BLaER1 (cell line): Measurements from ENCODE around the gene PCYT1A.

ENCODE experiments used
- H3K27ac ChIP-seq: shearing (Covaris generic); formaldehyde crosslinking; 2 replicates; pipeline ENCODE4 v1.8.1; 2022
- H3K27me3 ChIP-seq: shearing (Covaris generic); formaldehyde crosslinking; 2 replicates; pipeline ENCODE4 v1.8.1; 2022
- H3K36me3 ChIP-seq: shearing (Covaris generic); formaldehyde crosslinking; 2 replicates; pipeline ENCODE4 v1.8.1; 2022
- H3K4me1 ChIP-seq: shearing (Covaris generic); formaldehyde crosslinking; 2 replicates; pipeline ENCODE4 v1.8.1; 2022
- H3K4me2 ChIP-seq: shearing (Covaris generic); formaldehyde crosslinking; 2 replicates; pipeline ENCODE4 v1.8.1; 2022
- H3K4me3 ChIP-seq: shearing (Covaris generic); formaldehyde crosslinking; 2 replicates; pipeline ENCODE4 v1.8.1; 2022
- H3K9ac ChIP-seq: shearing (Covaris generic); formaldehyde crosslinking; 2 replicates; pipeline ENCODE4 v1.8.1; 2022
- H3K9me3 ChIP-seq: shearing (Covaris generic); formaldehyde crosslinking; 2 replicates; pipeline ENCODE4 v1.8.1; 2022
- H4K20me1 ChIP-seq: shearing (Covaris generic); formaldehyde crosslinking; 2 replicates; pipeline ENCODE4 v1.8.1; 2022
- Cebpa-rat ChIP-seq: shearing (Covaris generic); IDR thresholded peaks from 2 replicates; pipeline ENCODE4 v1.8.1; 2022

Gene PCYT1A

DNA sequence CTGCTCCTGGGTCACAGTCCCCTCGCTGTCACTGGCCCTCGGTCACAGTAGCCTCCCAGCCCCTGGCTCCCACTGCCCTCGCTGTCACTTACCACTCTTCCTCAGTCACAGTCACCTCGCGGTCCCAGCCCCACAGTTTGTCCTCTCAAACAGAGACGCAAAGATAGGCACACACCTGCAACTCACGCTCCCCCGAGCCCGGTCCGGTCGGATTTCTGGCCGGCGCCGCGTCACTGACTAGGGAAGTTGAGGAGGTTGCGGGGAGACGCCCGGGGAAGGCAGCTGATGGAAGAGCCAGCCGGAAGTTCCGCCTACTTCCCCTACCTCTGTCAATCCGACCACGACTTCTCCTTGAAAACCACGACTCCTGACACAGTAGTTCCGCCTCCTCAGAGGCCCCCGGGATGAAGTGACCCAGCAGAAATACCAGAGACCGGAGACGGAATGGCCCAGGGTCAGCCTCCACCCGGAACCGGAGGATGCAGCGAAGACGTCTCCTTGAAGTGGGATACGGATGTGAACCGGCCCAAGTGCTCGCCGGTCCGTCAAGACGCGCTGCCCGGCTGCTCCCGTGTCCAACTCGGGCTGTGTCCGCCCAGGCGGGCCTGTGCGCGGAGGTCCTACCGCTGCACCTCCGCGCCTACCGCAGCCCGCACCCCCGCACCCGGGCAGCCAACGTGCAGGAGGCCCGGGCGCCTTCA lies at the start of gene PCYT1A:
TSS of gene PCYT1A (minus strand) at position 287 of the 701 bp plus-strand sequence. CDS start 17,195 bp downstream, outside the sequence.
- peaks cover 51% of the 10 kb centered on the region for H3K4me1 ChIP-seq
- H3K36me3 ChIP-seq, result no peaks in the 10 kb centered on the region
- H3K9me3 ChIP-seq, result no peaks in the 10 kb centered on the region
- H3K27ac ChIP-seq, result peak within 1 kb of the TSS; percentile 92
- peaks cover 34% of the 10 kb centered on the region; the same call in 1 of the 2 replicates for H4K20me1 ChIP-seq
- H3K4me3 ChIP-seq, result peak within 1 kb of the TSS; percentile 93
- H3K4me2 ChIP-seq, result peak within 1 kb of the TSS; percentile 88
- no peak for TF ChIP-seq Cebpa-rat
- H3K27me3 ChIP-seq, result no peaks in the 10 kb centered on the region
- peak within 1 kb of the TSS; percentile 91 for H3K9ac ChIP-seq

DNA sequence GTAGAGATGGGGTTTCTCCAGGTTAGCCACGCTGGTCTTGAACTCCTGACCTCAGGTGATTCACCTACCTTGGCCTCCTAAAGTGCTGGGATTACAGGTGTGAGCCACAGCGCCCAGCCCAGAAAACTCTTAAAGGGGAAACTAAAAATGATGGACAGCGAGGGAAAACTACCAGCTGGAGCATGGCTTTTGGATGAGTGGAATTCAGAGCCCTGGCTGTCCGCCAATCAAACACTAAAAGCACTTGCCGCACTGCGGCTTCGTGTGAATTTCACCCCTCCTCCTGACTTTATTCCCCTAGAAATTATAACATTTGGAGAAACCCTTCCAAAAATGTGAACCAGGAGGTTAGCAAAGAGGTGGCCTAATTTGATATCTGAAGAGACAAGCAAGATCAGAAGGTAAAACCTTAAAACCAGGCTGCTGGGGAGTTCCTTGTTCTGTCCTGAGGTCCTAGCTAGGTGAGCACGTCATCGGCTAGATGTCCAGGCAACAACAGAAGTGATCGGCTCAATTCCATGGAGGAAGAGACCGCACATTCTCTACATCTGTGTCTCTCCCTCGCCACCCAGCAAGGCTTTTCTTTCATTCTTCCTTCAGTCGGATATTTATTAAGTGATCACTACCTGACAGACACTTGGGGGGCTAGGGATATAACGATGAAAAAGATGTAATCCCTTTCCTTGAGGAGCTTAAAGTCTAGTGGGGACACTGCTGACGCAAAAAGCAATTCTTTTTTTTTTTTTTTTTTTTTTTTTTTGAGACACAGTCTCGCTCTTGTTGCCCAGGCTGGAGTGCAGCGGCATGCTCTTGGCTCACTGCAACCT lies 49.0 kb upstream of the PCYT1A start:
- no peak overlapping the region for H3K9ac ChIP-seq
- no peak overlapping the region for H3K4me2 ChIP-seq
- no peak overlapping the region for H3K4me3 ChIP-seq
- no peaks in the 10 kb centered on the region for H3K27me3 ChIP-seq
- no peaks in the 10 kb centered on the region for H3K4me1 ChIP-seq
- no peaks in the 10 kb centered on the region for H3K36me3 ChIP-seq
- no peak for TF ChIP-seq Cebpa-rat
- no peak overlapping the region for H3K27ac ChIP-seq
- no peaks in the 10 kb centered on the region for H3K9me3 ChIP-seq
- H4K20me1 ChIP-seq, result no peaks in the 10 kb centered on the region

DNA sequence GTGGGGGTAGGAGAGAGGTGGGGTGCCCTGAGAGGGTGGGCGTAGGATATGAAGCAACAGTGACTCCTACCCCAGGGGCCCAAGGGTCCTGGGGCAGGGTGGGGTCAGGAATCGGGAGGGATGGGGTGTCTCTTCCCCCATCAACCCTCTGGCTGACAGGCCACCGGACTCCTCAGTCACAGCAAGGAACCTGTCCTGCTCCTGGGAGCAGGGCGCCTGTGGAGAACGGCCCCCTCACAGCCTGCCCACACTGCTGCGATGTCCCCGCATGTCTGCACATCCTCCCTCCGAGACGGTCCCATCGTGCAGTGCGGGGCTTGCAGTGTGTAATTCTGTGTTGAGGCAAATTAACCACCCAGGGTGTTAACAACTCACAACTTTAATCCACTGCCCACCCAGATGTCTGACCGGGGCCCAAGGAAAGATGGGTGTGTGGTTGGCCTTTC lies 48.0 kb upstream of the PCYT1A start:
- Histone ChIP-seq H3K9ac (no peak overlapping the region), H3K4me1 (no peaks in the 10 kb centered on the region), H3K4me2 (no peak overlapping the region), H3K9me3 (no peaks in the 10 kb centered on the region), H3K36me3 (no peaks in the 10 kb centered on the region), H3K4me3 (no peak overlapping the region), H3K27ac (no peak overlapping the region), H3K27me3 (no peaks in the 10 kb centered on the region), H4K20me1 (no peaks in the 10 kb centered on the region)
- TF ChIP-seq Cebpa-rat, result no peak

DNA sequence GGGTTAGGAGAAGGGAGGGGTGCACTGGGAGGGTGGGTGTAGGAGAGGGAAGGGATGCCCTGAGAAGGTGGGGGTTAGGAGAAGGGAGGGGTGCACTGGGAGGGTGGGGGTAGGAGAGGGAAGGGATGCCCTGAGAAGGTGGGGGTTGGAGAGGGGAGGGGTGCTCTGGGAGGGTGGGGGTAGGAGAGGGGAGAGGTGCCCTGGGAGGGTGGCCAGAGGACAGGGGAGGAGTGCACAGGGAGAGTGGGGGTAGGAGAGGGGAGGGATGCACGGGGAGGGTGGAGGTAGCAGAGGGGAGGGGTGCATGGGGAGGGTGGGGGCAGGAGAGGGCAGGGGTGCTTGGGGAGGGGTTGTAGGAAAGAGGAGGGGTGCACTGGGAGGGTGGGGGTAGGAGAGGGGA lies 47.5 kb upstream of the PCYT1A start:
- Histone ChIP-seq H3K27ac (no peak overlapping the region), H3K4me2 (no peak overlapping the region), H3K9ac (no peak overlapping the region), H3K36me3 (no peaks in the 10 kb centered on the region), H3K4me1 (no peaks in the 10 kb centered on the region), H3K4me3 (no peak overlapping the region), H3K27me3 (no peaks in the 10 kb centered on the region), H3K9me3 (no peaks in the 10 kb centered on the region), H4K20me1 (no peaks in the 10 kb centered on the region)
- TF ChIP-seq Cebpa-rat, result no peak

DNA sequence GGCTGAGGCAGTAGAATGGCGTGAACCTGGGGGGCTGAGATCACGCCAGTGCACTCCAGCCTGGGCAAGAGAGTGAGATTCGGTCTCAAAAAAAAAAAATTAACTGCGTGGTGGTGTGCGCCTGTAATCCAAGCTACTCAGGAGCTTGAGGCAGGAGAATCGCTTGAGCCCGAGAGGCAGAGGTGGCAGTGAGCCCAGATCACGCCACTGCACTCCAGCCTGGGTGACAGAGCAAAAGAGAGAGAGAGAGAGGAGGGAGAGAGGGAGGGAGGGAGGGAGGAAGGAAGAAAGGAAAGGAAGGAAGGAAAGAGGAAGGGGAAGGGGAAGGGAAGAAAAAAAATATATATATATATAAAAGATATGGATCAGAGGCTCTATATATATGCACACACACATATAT lies 44.6 kb upstream of the PCYT1A start:
- Histone ChIP-seq H3K4me3 (no peak overlapping the region), H3K9me3 (no peaks in the 10 kb centered on the region), H3K27ac (no peak overlapping the region), H3K4me1 (no peaks in the 10 kb centered on the region), H3K27me3 (no peaks in the 10 kb centered on the region), H4K20me1 (no peaks in the 10 kb centered on the region), H3K4me2 (no peak overlapping the region), H3K36me3 (no peaks in the 10 kb centered on the region), H3K9ac (no peak overlapping the region)
- TF ChIP-seq Cebpa-rat, result no peak

DNA sequence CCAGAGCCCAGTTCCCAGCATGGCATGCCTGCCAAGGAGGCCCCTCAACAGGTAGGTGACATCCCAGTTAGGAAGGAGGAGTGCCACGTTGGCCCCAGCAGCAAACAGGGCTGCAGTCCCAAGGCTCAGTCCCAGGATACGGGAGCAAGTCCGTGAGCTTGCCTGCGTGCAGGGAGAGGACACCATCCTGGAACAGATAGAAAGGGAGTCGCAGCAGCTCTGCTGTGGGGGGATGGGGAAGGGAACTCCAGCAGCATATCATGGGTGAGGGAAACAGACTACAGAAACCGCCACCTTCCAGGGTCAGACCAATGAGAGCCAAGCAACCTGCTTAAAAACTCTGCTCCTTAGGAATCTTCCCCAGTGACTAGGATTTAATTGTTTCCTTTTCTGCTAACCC lies 39.9 kb upstream of the PCYT1A start:
- no peaks in the 10 kb centered on the region for H3K27me3 ChIP-seq
- H3K4me1 ChIP-seq, result 0 out of 2 replicates have a peak, but pooled peaks cover 4% of the 10 kb centered on the region
- no peak overlapping the region for H3K9ac ChIP-seq
- H3K9me3 ChIP-seq, result no peaks in the 10 kb centered on the region
- no peak for TF ChIP-seq Cebpa-rat
- H4K20me1 ChIP-seq, result no peaks in the 10 kb centered on the region
- no peaks in the 10 kb centered on the region for H3K36me3 ChIP-seq
- no peak overlapping the region for H3K27ac ChIP-seq
- no peak overlapping the region for H3K4me3 ChIP-seq
- H3K4me2 ChIP-seq, result no peak overlapping the region

DNA sequence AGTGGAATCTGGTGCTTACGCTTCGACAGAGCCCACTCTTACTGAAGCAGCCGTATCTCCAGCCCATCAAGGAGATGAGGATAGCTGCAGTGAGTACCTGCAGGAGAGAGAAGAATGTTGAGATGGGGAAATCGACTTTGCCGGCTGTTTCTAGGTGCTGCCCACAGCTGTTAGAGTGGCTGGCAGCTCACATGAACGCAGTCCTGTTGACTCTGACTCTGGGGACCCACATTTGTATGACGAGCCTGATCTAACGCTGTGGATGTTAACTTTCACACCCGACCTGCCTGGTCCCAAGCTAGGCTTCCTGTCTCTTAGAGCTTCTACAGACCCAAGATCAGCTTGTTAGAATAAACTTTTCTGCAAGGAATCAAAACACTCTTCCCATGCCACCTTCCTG lies 39.4 kb upstream of the PCYT1A start:
- Histone ChIP-seq H3K9ac (no peak overlapping the region), H3K9me3 (no peaks in the 10 kb centered on the region), H3K27ac (no peak overlapping the region), H4K20me1 (no peaks in the 10 kb centered on the region), H3K4me1 (0 out of 2 replicates have a peak, but pooled peaks cover 4% of the 10 kb centered on the region), H3K4me3 (no peak overlapping the region), H3K36me3 (no peaks in the 10 kb centered on the region), H3K27me3 (no peaks in the 10 kb centered on the region), H3K4me2 (no peak overlapping the region)
- no peak for TF ChIP-seq Cebpa-rat

DNA sequence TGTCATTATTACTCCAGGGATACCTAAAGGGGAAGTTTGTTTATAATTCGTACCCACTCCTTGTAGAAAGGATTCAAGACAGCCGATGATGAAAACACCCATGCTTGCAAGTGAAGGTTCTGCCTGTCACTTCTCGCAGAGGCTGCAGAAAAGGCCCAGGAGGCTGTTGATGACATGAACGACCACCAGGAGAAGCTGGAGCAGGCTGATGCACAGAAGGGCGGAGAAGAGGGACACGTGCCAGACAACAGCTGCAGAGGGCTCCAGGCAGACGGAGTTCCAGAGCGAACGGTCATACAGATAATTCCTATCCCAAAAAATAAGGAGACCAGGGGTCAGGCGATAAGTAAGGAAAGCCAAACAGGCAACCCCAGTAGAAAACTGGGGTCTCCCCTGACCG lies 36.2 kb upstream of the PCYT1A start:
- no peak for TF ChIP-seq Cebpa-rat
- no peak overlapping the region for H3K9ac ChIP-seq
- no peaks in the 10 kb centered on the region for H3K27me3 ChIP-seq
- H3K9me3 ChIP-seq, result no peaks in the 10 kb centered on the region
- H3K4me2 ChIP-seq, result no peak overlapping the region
- H4K20me1 ChIP-seq, result no peaks in the 10 kb centered on the region
- no peak overlapping the region for H3K27ac ChIP-seq
- no peak overlapping the region for H3K4me3 ChIP-seq
- no peaks in the 10 kb centered on the region for H3K36me3 ChIP-seq
- peaks cover 9% of the 10 kb centered on the region for H3K4me1 ChIP-seq

DNA sequence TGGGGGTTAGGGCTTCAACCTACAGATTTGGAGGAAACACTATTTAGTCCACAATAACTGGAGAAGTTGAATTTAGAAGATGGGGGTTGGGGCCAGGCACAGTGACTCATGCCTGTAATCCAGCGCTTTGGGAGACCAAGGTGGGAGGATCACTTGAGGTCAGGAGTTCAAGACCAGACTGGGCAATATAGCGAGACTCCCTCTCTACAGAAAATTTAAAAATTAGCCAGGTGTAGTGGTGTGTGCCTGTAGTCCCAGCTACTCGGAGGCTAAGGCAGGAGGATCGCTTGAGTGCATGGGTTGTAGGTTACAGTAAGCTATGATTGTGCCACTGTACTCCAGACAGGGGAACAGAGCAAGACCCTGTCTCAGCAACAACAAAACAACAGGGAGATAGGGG lies 35.5 kb upstream of the PCYT1A start:
- Histone ChIP-seq H4K20me1 (no peaks in the 10 kb centered on the region), H3K27me3 (no peaks in the 10 kb centered on the region), H3K36me3 (no peaks in the 10 kb centered on the region), H3K9ac (no peak overlapping the region), H3K4me1 (peaks cover 11% of the 10 kb centered on the region), H3K4me2 (no peak overlapping the region), H3K4me3 (no peak overlapping the region), H3K9me3 (no peaks in the 10 kb centered on the region), H3K27ac (no peak overlapping the region)
- no peak for TF ChIP-seq Cebpa-rat

DNA sequence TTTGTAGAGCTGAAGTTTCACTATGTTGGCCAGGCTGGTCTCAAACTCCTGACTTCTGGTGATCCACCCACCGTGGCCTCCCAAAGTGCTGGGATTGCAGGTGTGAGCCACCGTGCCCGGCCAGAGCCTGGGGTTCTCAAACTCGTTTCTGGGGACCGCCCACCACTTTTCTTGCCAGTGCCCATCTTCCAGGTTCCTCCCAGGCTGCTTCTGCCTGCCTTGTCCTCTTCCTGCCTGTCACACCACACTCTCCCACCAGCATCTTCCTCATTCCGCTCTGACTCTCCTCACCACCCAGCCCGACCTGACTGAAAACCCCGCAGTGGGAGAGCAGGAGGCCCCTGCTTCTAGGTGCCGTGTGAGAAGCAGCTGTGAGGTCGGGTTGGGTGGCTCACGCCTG lies 33.6 kb upstream of the PCYT1A start:
- Histone ChIP-seq H3K27me3 (no peaks in the 10 kb centered on the region), H3K9me3 (no peaks in the 10 kb centered on the region), H3K4me2 (no peak overlapping the region), H4K20me1 (no peaks in the 10 kb centered on the region), H3K36me3 (no peaks in the 10 kb centered on the region), H3K4me3 (no peak overlapping the region), H3K4me1 (peaks cover 18% of the 10 kb centered on the region), H3K27ac (no peak overlapping the region), H3K9ac (no peak overlapping the region)
- no peak for TF ChIP-seq Cebpa-rat
